22Rv1 (cell line): ENCODE data around the gene GSTM5.

Source experiments
- CTCF ChIP-seq: fragments of 450-650 bp; IDR thresholded peaks from 2 replicates; pipeline ENCODE4 v1.5.1; 2017; ENCODE audit warnings: mild to moderate bottlenecking
- ZFX ChIP-seq: fragments of 450-650 bp; IDR thresholded peaks from 2 replicates; pipeline ENCODE4 v1.6.1; 2017; ENCODE audit warnings: antibody characterized with exemption, borderline replicate concordance

GRCh38 chr1:109760581-109761226 is 48.7 kb downstream of the GSTM5 start:
- TF ChIP-seq CTCF (no peak), ZFX (no peak)
